ENCODE data around the gene OR1J2. TPM values are rescaled to one million over a fixed set of nuclear protein-coding genes. Genes with fewer than 3 reads are reported as not detected.

OR1J2 gene
- total and polyA plus RNA-seq, 2 of the 8 experiments (the other 6 are each of a cell fraction or from before 2014, with no cell fraction given), result not detected

- no peak for TF ChIP-seq CTCF (IDR thresholded peaks at IDR 0.05; ENCODE audit: control extremely low read depth in 1 of 3, insufficient read depth in 1 of 3, low read depth in 1 of 3, low read length in 3 of 3)
- no peak for TF ChIP-seq SIX5 (IDR thresholded peaks at IDR 0.05; ENCODE audit: low read depth, low read length)
- TF ChIP-seq POLR2AphosphoS5 (IDR thresholded peaks at IDR 0.05; ENCODE audit: low read depth, low read length), result no peak
- no peak for TF ChIP-seq CBX8 (IDR thresholded peaks at IDR 0.05; ENCODE audit: borderline replicate concordance, low read depth, low read length)
- no peak for TF ChIP-seq RNF2 (IDR thresholded peaks at IDR 0.05; ENCODE audit: borderline replicate concordance, low read depth, low read length, missing control alignments, poor library complexity, severe bottlenecking)
- no peak for TF ChIP-seq POLR2A (IDR thresholded peaks at IDR 0.05; ENCODE audit: control extremely low read depth in 1 of 2, low read depth in 2 of 2, low read length in 2 of 2)
- no peak for TF ChIP-seq ATF2 (IDR thresholded peaks at IDR 0.05; ENCODE audit: low read length)
Observed at GRCh38 chr9:122510502-122510901, at the start of gene OR1J2 (continued).

All from H1 (cell line).